OCI-LY7 (cell line): ENCODE data around the gene DTD2. TPM values are rescaled to one million over a fixed set of nuclear protein-coding genes. Genes with fewer than 3 reads are reported as not detected.

Experiments used
- BruUV-seq: library from RNA; stranded (reverse); fragments of 400-500 nt; replicated peaks from 2 replicates; lab custom pipeline; 2021; lab: Mats Ljungman, UMichigan
- CTCF ChIA-PET: fragments of 300-600 bp; sonication (Branson Sonifier 250); formaldehyde crosslinking; loops from one replicate; lab custom pipeline; 2022; ENCODE audit warnings: antibody characterized with exemption; ENCODE audit not compliant: unreplicated experiment; lab: Charles Lee
- POLR2A ChIA-PET: fragments of 300-600 bp; sonication (Branson Sonifier 250); formaldehyde crosslinking; loops from one replicate; lab custom pipeline; 2022; ENCODE audit warnings: antibody characterized with exemption; lab: Charles Lee
- DNase-seq: peaks from one replicate; pipeline ENCODE4 v3.0.0-alpha.2; 2015; ENCODE audit warnings: low spot score
- H2AFZ ChIP-seq: fragments of 200-600 bp; sonication (generic), shearing (Covaris generic); 2 replicates; pipeline ENCODE4 v1.6.1; 2014; ENCODE audit warnings: mild to moderate bottlenecking, antibody characterized with exemption, low read length, moderate library complexity
- H3K27ac ChIP-seq: fragments of 200-600 bp; sonication (generic); 2 replicates; pipeline ENCODE4 v1.5.1; 2014; ENCODE audit warnings: mixed run types, low read depth, mild to moderate bottlenecking, moderate library complexity, low read length, inconsistent platforms; ENCODE audit not compliant: poor library complexity, severe bottlenecking
- H3K36me3 ChIP-seq: fragments of 200-600 bp; sonication (generic); 2 replicates; pipeline ENCODE4 v1.6.1; 2014; ENCODE audit warnings: mild to moderate bottlenecking, antibody characterized with exemption, low read length, moderate library complexity, mixed read lengths; ENCODE audit not compliant: insufficient read depth
- H3K4me1 ChIP-seq: fragments of 200-600 bp; sonication (generic); 2 replicates; pipeline ENCODE4 v1.5.1; 2014; ENCODE audit warnings: mild to moderate bottlenecking, low read length; ENCODE audit not compliant: insufficient read depth, poor library complexity, severe bottlenecking
- H3K4me2 ChIP-seq: fragments of 200-600 bp; sonication (generic); 2 replicates; pipeline ENCODE4 v1.6.1; 2014; ENCODE audit warnings: mild to moderate bottlenecking, low read length
- H3K4me3 ChIP-seq: fragments of 200-600 bp; sonication (generic); 2 replicates; pipeline ENCODE4 v1.5.1; 2014; ENCODE audit warnings: mild to moderate bottlenecking, low read depth, low read length; ENCODE audit not compliant: poor library complexity, severe bottlenecking
- H3K79me2 ChIP-seq: fragments of 200-600 bp; sonication (generic); 2 replicates; pipeline ENCODE4 v1.6.1; 2016; ENCODE audit warnings: low read depth, mild to moderate bottlenecking, low read length, moderate library complexity, mixed read lengths; ENCODE audit not compliant: insufficient read depth
- H3K9me2 ChIP-seq: fragments of 200-600 bp; sonication (generic); 2 replicates; pipeline ENCODE4 v1.6.1; 2016; ENCODE audit warnings: mild to moderate bottlenecking, low read length, mixed read lengths; ENCODE audit not compliant: insufficient read depth
- H3K9me3 ChIP-seq: fragments of 200-600 bp; sonication (generic); 2 replicates; pipeline ENCODE4 v1.6.1; 2014; ENCODE audit warnings: mild to moderate bottlenecking, mixed run types, low read length, mixed read lengths
- H4K20me1 ChIP-seq: fragments of 200-600 bp; sonication (generic); 2 replicates; pipeline ENCODE4 v1.6.1; 2014; ENCODE audit warnings: mild to moderate bottlenecking, antibody characterized with exemption, low read length, moderate library complexity, mixed read lengths; ENCODE audit not compliant: insufficient read depth
- EZH2phosphoT487 ChIP-seq: fragments of 200-600 bp; sonication (generic); IDR thresholded peaks from 2 replicates; pipeline ENCODE4 v1.6.1; 2018; ENCODE audit warnings: low read depth, borderline replicate concordance, mild to moderate bottlenecking, mixed run types, antibody characterized with exemption, low read length, moderate library complexity, mixed read lengths
- intact Hi-C: fragments of 100-400 bp; cut with micrococcal nuclease; formaldehyde crosslinking; loops from one replicate; pipeline ENCODE4 v1.10.0; 2022; ENCODE audit not compliant: unreplicated experiment
- total RNA-seq, 2 experiments: library from RNA; depleted of rRNA in 1 of 2; stranded (reverse); fragments of >200 nt in 1 of 2; shearing (Covaris generic) in 1 of 2; gene quantifications; 2 replicates each; pipeline ENCODE4 v1.2.3, GENCODE V29; 2014 to 2022
- TF ChIP-seq, protein P1 (sequence below): fragments of 200-600 bp; sonication (generic); conservative IDR thresholded peaks from 2 replicates; pipeline ENCODE4 v1.5.1; 2014; ENCODE audit warnings: mild to moderate bottlenecking, antibody characterized with exemption, low read length, moderate library complexity, mixed read lengths

The DTD2 gene
- total RNA-seq, 2 experiments from 2014 or later, result 29.2 to 48.9 TPM

- Histone ChIP-seq H2AFZ (no peak overlapping the region), H4K20me1 (no peaks in the 10 kb centered on the region), H3K4me3 (no peak overlapping the region), H3K9me2 (no peaks in the 10 kb centered on the region), H3K4me2 (no peak overlapping the region), H3K4me1 (peaks cover 15% of the 10 kb centered on the region), H3K9me3 (no peaks in the 10 kb centered on the region), H3K79me2 (peaks cover 9% of the 10 kb centered on the region; the same call in 1 of the 2 replicates), H3K36me3 (no peaks in the 10 kb centered on the region), H3K27ac (no peak overlapping the region)
- intact Hi-C loops, result no loop called here
- no TSS peak for BruUV-seq
- CTCF ChIA-PET, result interaction anchor here (1.0 kb wide), 1 partner anchor 20 kb away, joined by 3 read pairs; no protein-coding TSS in a partner anchor
- POLR2A ChIA-PET, result interaction anchor here (1.1 to 1.3 kb wide), 2 partner anchors 13 to 19 kb away, joined by 4 read pairs; no protein-coding TSS in a partner anchor
- no peak for DNase-seq
- no peak for TF ChIP-seq EZH2phosphoT487
- TF ChIP-seq, protein P1, sequence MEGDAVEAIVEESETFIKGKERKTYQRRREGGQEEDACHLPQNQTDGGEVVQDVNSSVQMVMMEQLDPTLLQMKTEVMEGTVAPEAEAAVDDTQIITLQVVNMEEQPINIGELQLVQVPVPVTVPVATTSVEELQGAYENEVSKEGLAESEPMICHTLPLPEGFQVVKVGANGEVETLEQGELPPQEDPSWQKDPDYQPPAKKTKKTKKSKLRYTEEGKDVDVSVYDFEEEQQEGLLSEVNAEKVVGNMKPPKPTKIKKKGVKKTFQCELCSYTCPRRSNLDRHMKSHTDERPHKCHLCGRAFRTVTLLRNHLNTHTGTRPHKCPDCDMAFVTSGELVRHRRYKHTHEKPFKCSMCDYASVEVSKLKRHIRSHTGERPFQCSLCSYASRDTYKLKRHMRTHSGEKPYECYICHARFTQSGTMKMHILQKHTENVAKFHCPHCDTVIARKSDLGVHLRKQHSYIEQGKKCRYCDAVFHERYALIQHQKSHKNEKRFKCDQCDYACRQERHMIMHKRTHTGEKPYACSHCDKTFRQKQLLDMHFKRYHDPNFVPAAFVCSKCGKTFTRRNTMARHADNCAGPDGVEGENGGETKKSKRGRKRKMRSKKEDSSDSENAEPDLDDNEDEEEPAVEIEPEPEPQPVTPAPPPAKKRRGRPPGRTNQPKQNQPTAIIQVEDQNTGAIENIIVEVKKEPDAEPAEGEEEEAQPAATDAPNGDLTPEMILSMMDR, result no peak
These were observed 43.0 kb downstream of the DTD2 start for GRCh38 chr14:31414190-31414833.

GRCh38 chr14:31411218-31411727, 46.0 kb downstream of the DTD2 start:
- POLR2A ChIA-PET, result interaction anchor here (0.9 to 1.6 kb wide), 2 partner anchors 8 to 24 kb away, joined by 3 to 6 read pairs; no protein-coding TSS in a partner anchor
- H4K20me1 ChIP-seq, result no peaks in the 10 kb centered on the region
- H2AFZ ChIP-seq, result no peak overlapping the region
- TF ChIP-seq EZH2phosphoT487, result no peak
- TF ChIP-seq, protein P1, result no peak
- H3K36me3 ChIP-seq, result no peaks in the 10 kb centered on the region
- H3K9me3 ChIP-seq, result no peaks in the 10 kb centered on the region
- no peaks in the 10 kb centered on the region for H3K79me2 ChIP-seq
- no peak overlapping the region for H3K27ac ChIP-seq
- intact Hi-C loops, result no loop called here
- H3K9me2 ChIP-seq, result no peaks in the 10 kb centered on the region
- no peak overlapping the region for H3K4me2 ChIP-seq
- no peak overlapping the region for H3K4me3 ChIP-seq
- DNase-seq, result no peak
- peaks cover 11% of the 10 kb centered on the region for H3K4me1 ChIP-seq
- CTCF ChIA-PET, result no interaction called here
- no TSS peak for BruUV-seq

- peak overlapping the region; percentile 14 for H3K4me3 ChIP-seq
These were observed 47.2 kb downstream of the DTD2 start for GRCh38 chr14:31410048-31410650.

More at GRCh38 chr14:31410048-31410650, 47.2 kb downstream of the DTD2 start:
- Histone ChIP-seq H3K27ac (peak overlapping the region; percentile 50), H3K9me3 (no peaks in the 10 kb centered on the region), H3K9me2 (no peaks in the 10 kb centered on the region), H3K4me2 (peak overlapping the region; percentile 61), H3K4me1 (peaks cover 11% of the 10 kb centered on the region), H4K20me1 (no peaks in the 10 kb centered on the region), H2AFZ (peak overlapping the region; percentile 78; the same call in 1 of the 2 replicates), H3K36me3 (no peaks in the 10 kb centered on the region), H3K79me2 (no peaks in the 10 kb centered on the region)
- ChIA-PET CTCF (no interaction called here), POLR2A (interaction anchor here (0.9 to 1.6 kb wide), 2 partner anchors 9 to 23 kb away, joined by 3 to 6 read pairs; no protein-coding TSS in a partner anchor)
- peak; percentile 40 for DNase-seq
- intact Hi-C loops, result no loop called here
- no TSS peak for BruUV-seq
- TF ChIP-seq EZH2phosphoT487, result no peak
- TF ChIP-seq, protein P1, result no peak
